ENCODE data around the gene B3GAT1. TPM values are rescaled to one million over a fixed set of nuclear protein-coding genes. Genes with fewer than 3 reads are reported as not detected.

Gene B3GAT1
- polyA plus RNA-seq, 1 donor = 2.0 TPM

DNA sequence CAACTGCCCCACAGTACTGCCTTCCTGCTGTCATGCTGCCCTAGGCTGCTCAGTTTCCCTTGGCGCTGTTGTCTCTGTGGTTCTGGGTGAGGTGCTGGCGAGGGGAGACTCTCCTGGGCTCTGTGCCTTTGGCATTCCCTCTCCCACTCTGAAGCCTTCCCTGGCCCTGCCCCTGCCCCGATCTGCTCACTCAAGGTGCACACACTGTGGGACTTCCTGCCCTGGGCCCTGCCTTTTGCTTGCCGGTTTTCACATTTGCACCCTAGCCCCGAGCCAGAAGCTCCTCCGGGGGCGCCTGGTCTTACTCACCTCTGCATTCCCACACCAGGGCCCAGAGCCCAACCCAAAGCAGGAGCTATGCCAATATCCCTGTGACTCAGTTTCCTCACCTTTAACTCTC is 12.0 kb downstream of the B3GAT1 start:
- no peaks in the 10 kb centered on the region for H3K36me3 ChIP-seq (ENCODE audit: control insufficient read depth, insufficient read depth, low read length)
- DNase-seq = no peak
- WGBS (ENCODE audit: insufficient coverage, low lambda C conversion rate) = no CpG with 5 or more reads among the region's 7 CpGs
- no peak overlapping the region for H3K4me3 ChIP-seq (ENCODE audit: low read length)
- no peaks in the 10 kb centered on the region for H3K27me3 ChIP-seq (ENCODE audit: control insufficient read depth, insufficient read depth, low read length)
- no peaks in the 10 kb centered on the region for H3K4me1 ChIP-seq (ENCODE audit: control insufficient read depth, insufficient read depth, low read length)
- no peak overlapping the region for H3K27ac ChIP-seq (ENCODE audit: low read length)
- no peaks in the 10 kb centered on the region for H3K9me3 ChIP-seq (ENCODE audit: control insufficient read depth, low read depth, low read length)

DNA sequence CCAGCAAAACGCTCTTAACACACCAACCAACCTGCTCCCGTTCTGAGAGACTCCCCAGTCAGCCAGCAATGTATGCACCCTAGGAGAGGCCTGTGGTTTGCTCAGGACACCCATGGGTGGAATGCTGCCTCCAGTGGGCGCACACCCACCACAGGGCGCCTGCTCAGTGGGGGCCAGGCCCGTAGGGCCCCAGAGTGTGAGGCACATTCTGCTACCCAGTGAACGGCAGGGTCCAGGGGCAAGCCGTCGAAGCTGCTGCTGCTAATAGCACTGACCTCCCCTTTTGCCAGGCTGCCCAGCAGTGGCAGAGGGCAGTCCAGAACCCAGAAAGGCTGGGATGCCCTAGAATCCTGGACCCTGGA is 12.8 kb downstream of the B3GAT1 start:
- H3K4me1 ChIP-seq (ENCODE audit: control insufficient read depth, insufficient read depth, low read length) = no peaks in the 10 kb centered on the region
- no peak overlapping the region for H3K27ac ChIP-seq (ENCODE audit: low read length)
- H3K4me3 ChIP-seq (ENCODE audit: low read length) = no peak overlapping the region
- H3K27me3 ChIP-seq (ENCODE audit: control insufficient read depth, insufficient read depth, low read length) = no peaks in the 10 kb centered on the region
- DNase-seq = no peak
- no peaks in the 10 kb centered on the region for H3K9me3 ChIP-seq (ENCODE audit: control insufficient read depth, low read depth, low read length)
- WGBS (ENCODE audit: insufficient coverage, low lambda C conversion rate) = no CpG with 5 or more reads among the region's 8 CpGs
- no peaks in the 10 kb centered on the region for H3K36me3 ChIP-seq (ENCODE audit: control insufficient read depth, insufficient read depth, low read length)

GRCh38 chr11:134398644-134399292 is 13.3 kb downstream of the B3GAT1 start:
- no peaks in the 10 kb centered on the region for H3K36me3 ChIP-seq (ENCODE audit: control insufficient read depth, insufficient read depth, low read length)
- no peak overlapping the region for H3K27ac ChIP-seq (ENCODE audit: low read length)
- H3K4me1 ChIP-seq (ENCODE audit: control insufficient read depth, insufficient read depth, low read length) = no peaks in the 10 kb centered on the region
- no peak overlapping the region for H3K4me3 ChIP-seq (ENCODE audit: low read length)
- no peaks in the 10 kb centered on the region for H3K9me3 ChIP-seq (ENCODE audit: control insufficient read depth, low read depth, low read length)
- DNase-seq = no peak
- no CpG with 5 or more reads among the region's 13 CpGs for WGBS (ENCODE audit: insufficient coverage, low lambda C conversion rate)
- H3K27me3 ChIP-seq (ENCODE audit: control insufficient read depth, insufficient read depth, low read length) = no peaks in the 10 kb centered on the region

DNA sequence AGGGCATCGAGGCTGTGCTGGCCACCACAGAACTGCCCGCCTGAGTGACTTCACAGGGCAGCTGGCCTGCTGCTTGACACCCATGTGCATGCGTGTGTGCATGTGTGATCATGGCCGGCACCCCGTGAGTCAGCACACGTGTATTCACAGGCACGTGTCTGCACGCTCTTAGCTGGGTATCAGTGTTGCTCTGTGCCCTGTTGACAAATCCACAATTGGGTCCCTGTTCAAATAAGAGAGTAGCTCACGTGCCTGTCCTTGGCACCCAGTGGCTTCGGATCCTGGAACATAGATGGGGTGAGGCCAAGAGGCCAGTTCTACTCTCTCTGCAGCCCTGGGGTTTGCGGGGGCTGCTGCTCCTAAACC is 14.0 kb downstream of the B3GAT1 start:
- H3K27ac ChIP-seq (ENCODE audit: low read length) = no peak overlapping the region

DNA sequence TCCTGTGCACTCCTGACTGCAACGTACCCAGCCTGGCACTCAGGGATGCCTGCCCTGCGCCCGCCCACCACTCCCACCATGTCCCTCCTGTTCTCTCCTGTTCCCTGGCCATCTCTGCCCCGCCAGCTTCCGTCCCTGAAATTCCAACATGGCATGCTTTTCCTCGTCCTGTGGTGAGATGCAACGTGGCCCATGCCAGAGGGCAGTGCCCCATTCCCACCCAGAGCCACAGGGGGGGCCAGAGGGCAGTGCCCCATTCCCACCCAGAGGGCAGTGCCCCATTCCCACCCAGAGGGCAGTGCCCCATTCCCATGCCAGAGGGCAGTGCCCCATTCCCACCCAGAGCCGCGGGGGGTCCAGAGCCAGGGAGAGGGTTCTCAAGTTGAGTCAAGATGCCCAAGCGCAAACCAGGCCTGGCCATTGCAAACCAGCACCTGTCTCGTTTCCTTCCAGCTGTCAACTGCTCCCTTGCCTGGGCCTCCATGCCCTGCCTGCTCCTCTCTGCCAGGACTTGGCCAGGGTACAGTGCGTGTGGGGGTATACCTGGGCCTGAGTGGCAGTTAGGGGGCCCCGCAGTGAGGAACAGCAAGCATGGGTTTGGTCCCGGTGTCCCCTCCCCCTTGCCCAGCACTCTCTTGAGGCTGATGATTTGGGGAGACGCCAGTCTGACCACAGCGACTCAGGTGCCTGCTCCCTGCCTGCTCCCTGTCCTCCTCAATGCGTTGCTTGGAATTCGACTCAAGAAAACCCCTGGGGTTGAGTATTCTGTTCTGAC is 14.6 kb downstream of the B3GAT1 start:
- Histone ChIP-seq H3K4me1 (ENCODE audit: control insufficient read depth, insufficient read depth, low read length) (no peaks in the 10 kb centered on the region), H3K4me3 (ENCODE audit: low read length) (no peak overlapping the region), H3K27me3 (ENCODE audit: control insufficient read depth, insufficient read depth, low read length) (peaks cover 3% of the 10 kb centered on the region), H3K36me3 (ENCODE audit: control insufficient read depth, insufficient read depth, low read length) (no peaks in the 10 kb centered on the region), H3K27ac (ENCODE audit: low read length) (no peak overlapping the region), H3K9me3 (ENCODE audit: control insufficient read depth, low read depth, low read length) (no peaks in the 10 kb centered on the region)
- no peak for DNase-seq
- WGBS (ENCODE audit: insufficient coverage, low lambda C conversion rate) = no CpG with 5 or more reads among the region's 18 CpGs

More for the DNA sequence above, 14.0 kb downstream of the B3GAT1 start:
- H3K4me1 ChIP-seq (ENCODE audit: control insufficient read depth, insufficient read depth, low read length) = no peaks in the 10 kb centered on the region
- H3K9me3 ChIP-seq (ENCODE audit: control insufficient read depth, low read depth, low read length) = no peaks in the 10 kb centered on the region
- no peaks in the 10 kb centered on the region for H3K36me3 ChIP-seq (ENCODE audit: control insufficient read depth, insufficient read depth, low read length)
- no CpG with 5 or more reads among the region's 11 CpGs for WGBS (ENCODE audit: insufficient coverage, low lambda C conversion rate)
- peaks cover 3% of the 10 kb centered on the region for H3K27me3 ChIP-seq (ENCODE audit: control insufficient read depth, insufficient read depth, low read length)
- no peak overlapping the region for H3K4me3 ChIP-seq (ENCODE audit: low read length)
- DNase-seq = no peak

GRCh38 chr11:134395002-134395401 is 17.0 kb downstream of the B3GAT1 start:
- no CpG with 5 or more reads among the region's 12 CpGs for WGBS (ENCODE audit: insufficient coverage, low lambda C conversion rate)
- Histone ChIP-seq H3K4me3 (ENCODE audit: low read length) (no peak overlapping the region), H3K4me1 (ENCODE audit: control insufficient read depth, insufficient read depth, low read length) (no peaks in the 10 kb centered on the region), H3K27ac (ENCODE audit: low read length) (no peak overlapping the region), H3K27me3 (ENCODE audit: control insufficient read depth, insufficient read depth, low read length) (peaks cover 3% of the 10 kb centered on the region), H3K36me3 (ENCODE audit: control insufficient read depth, insufficient read depth, low read length) (no peaks in the 10 kb centered on the region), H3K9me3 (ENCODE audit: control insufficient read depth, low read depth, low read length) (no peaks in the 10 kb centered on the region)
- DNase-seq = no peak

DNA sequence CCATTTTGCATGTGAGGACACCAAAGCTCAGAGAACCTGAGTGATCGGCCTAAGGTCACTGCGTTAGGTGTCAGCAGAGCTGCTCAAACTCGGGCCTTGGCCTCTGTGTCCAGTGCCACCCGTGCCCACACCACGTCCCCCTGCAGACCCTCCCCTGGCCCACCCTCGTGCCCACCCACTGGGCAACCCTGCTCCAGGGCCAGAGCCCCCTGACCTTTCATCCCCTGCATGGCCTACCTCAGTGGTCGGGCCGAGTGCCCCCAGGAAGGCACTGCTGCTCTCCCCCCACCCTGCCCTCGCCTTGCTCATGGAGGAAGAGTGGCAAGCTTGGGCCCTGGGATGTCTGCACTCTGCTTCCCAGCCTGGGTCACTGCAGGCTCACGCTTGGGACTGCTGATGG is 17.7 kb downstream of the B3GAT1 start:
- no peak for DNase-seq
- H3K27me3 ChIP-seq (ENCODE audit: control insufficient read depth, insufficient read depth, low read length) = peaks cover 3% of the 10 kb centered on the region
- no CpG with 5 or more reads among the region's 10 CpGs for WGBS (ENCODE audit: insufficient coverage, low lambda C conversion rate)

DNA sequence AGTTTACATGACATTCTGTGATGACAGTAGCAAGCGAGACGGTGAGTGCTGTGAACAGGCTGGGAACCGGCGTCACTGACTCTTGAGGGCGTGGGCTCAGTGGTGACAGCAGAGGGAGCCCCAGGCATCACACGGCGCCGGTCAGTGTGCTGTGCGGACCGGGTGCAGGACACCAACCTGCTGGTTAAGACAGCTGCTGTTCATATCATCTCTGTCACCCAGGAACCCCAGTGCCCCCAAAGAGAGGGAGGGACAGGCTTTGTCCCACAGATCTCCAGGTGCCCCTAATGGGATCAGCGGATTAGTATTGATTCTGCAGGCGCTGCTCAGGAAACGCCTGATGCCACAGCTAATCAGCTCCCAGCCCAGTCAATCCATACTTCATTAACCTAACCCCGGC is 18.4 kb downstream of the B3GAT1 start:
- no CpG with 5 or more reads among the region's 14 CpGs for WGBS (ENCODE audit: insufficient coverage, low lambda C conversion rate)
- Histone ChIP-seq H3K9me3 (ENCODE audit: control insufficient read depth, low read depth, low read length) (no peaks in the 10 kb centered on the region), H3K4me3 (ENCODE audit: low read length) (no peak overlapping the region), H3K4me1 (ENCODE audit: control insufficient read depth, insufficient read depth, low read length) (no peaks in the 10 kb centered on the region), H3K27me3 (ENCODE audit: control insufficient read depth, insufficient read depth, low read length) (peaks cover 3% of the 10 kb centered on the region), H3K27ac (ENCODE audit: low read length) (no peak overlapping the region), H3K36me3 (ENCODE audit: control insufficient read depth, insufficient read depth, low read length) (no peaks in the 10 kb centered on the region)
- peak; percentile 7 to 18 for DNase-seq

More for the DNA sequence above, 17.7 kb downstream of the B3GAT1 start:
- Histone ChIP-seq H3K36me3 (ENCODE audit: control insufficient read depth, insufficient read depth, low read length) (no peaks in the 10 kb centered on the region), H3K9me3 (ENCODE audit: control insufficient read depth, low read depth, low read length) (no peaks in the 10 kb centered on the region), H3K4me3 (ENCODE audit: low read length) (no peak overlapping the region), H3K27ac (ENCODE audit: low read length) (no peak overlapping the region), H3K4me1 (ENCODE audit: control insufficient read depth, insufficient read depth, low read length) (no peaks in the 10 kb centered on the region)

GRCh38 chr11:134392953-134393615 is 19.0 kb downstream of the B3GAT1 start:
- H3K36me3 ChIP-seq (ENCODE audit: control insufficient read depth, insufficient read depth, low read length) = no peaks in the 10 kb centered on the region
- no peaks in the 10 kb centered on the region for H3K9me3 ChIP-seq (ENCODE audit: control insufficient read depth, low read depth, low read length)
- H3K27me3 ChIP-seq (ENCODE audit: control insufficient read depth, insufficient read depth, low read length) = peaks cover 3% of the 10 kb centered on the region
- no peaks in the 10 kb centered on the region for H3K4me1 ChIP-seq (ENCODE audit: control insufficient read depth, insufficient read depth, low read length)
- no peak overlapping the region for H3K4me3 ChIP-seq (ENCODE audit: low read length)
- H3K27ac ChIP-seq (ENCODE audit: low read length) = no peak overlapping the region
- no peak for DNase-seq
- no CpG with 5 or more reads among the region's 21 CpGs for WGBS (ENCODE audit: insufficient coverage, low lambda C conversion rate)

- peaks cover 3% of the 10 kb centered on the region for H3K27me3 ChIP-seq (ENCODE audit: control insufficient read depth, insufficient read depth, low read length)
- no peaks in the 10 kb centered on the region for H3K4me1 ChIP-seq (ENCODE audit: control insufficient read depth, insufficient read depth, low read length)
- H3K27ac ChIP-seq (ENCODE audit: low read length) = no peak overlapping the region
These were observed 20.4 kb downstream of the B3GAT1 start for GRCh38 chr11:134391656-134392055.

More at GRCh38 chr11:134391656-134392055, 20.4 kb downstream of the B3GAT1 start:
- WGBS (ENCODE audit: insufficient coverage, low lambda C conversion rate) = no CpG with 5 or more reads among the region's 13 CpGs
- DNase-seq = no peak
- Histone ChIP-seq H3K9me3 (ENCODE audit: control insufficient read depth, low read depth, low read length) (no peaks in the 10 kb centered on the region), H3K36me3 (ENCODE audit: control insufficient read depth, insufficient read depth, low read length) (no peaks in the 10 kb centered on the region), H3K4me3 (ENCODE audit: low read length) (no peak overlapping the region)
